Neural cell (in vitro differentiated cells): Measurements from ENCODE around the gene G6PD.
"Not testable (repeated sequence)": the region's sequence is repeated elsewhere in the genome, so short reads cannot be mapped to it uniquely, and the experiment has no call there.

Experiments used
- CTCF ChIP-seq: fragments of 450-650 bp; IDR thresholded peaks from 2 replicates; pipeline ENCODE4 v1.5.1; 2014; ENCODE audit warnings: antibody characterized with exemption, mild to moderate bottlenecking, moderate library complexity; ENCODE audit not compliant: poor library complexity, severe bottlenecking
- EP300 ChIP-seq: fragments of 450-650 bp; conservative IDR thresholded peaks from 2 replicates; pipeline ENCODE4 v1.6.1; 2014; ENCODE audit warnings: antibody characterized with exemption, mild to moderate bottlenecking, moderate library complexity; ENCODE audit not compliant: poor library complexity, severe bottlenecking
- EZH2 ChIP-seq: fragments of 200-600, 300-800 bp; shearing (Covaris generic), sonication (generic); IDR thresholded peaks from 2 replicates; pipeline ENCODE4 v1.6.1; 2014; ENCODE audit warnings: antibody characterized with exemption, low read length, borderline replicate concordance, mild to moderate bottlenecking; ENCODE audit not compliant: insufficient read depth, poor library complexity, severe bottlenecking
- POLR2AphosphoS5 ChIP-seq: IDR thresholded peaks from 2 replicates; pipeline ENCODE4 v1.6.1; 2012
- SMC3 ChIP-seq: fragments of 450-650 bp; conservative IDR thresholded peaks from 2 replicates; pipeline ENCODE4 v1.6.1; 2014; ENCODE audit warnings: antibody characterized with exemption, mild to moderate bottlenecking, moderate library complexity; ENCODE audit not compliant: poor library complexity
- TAF1 ChIP-seq: IDR thresholded peaks from 2 replicates; pipeline ENCODE4 v1.6.1; 2012; ENCODE audit warnings: low read depth

DNA sequence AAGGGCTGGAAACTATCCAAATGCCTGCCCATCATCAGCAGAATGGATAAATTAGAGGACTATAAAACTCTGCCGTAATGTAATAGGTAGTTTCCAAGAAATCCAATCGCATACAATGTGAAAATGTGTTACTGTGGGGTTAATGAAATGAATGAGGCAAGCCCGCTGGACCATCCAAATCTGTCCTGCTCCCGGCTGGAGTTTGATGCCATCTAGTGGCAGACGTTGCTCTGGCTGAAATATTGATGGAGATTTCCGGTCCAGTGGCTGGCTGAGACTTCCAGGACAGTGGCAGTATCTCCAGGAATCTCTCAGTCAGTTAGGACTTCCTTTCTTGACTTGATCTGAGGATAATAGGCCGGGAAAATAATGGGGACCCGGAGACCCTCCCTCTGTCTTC lies 36.3 kb upstream of the G6PD start:
- not testable (repeated sequence) for TF ChIP-seq TAF1, POLR2AphosphoS5, EZH2, CTCF, SMC3, EP300
